ENCODE results near the gene PLGRKT. TPM values are rescaled to one million over a fixed set of nuclear protein-coding genes. Genes with fewer than 3 reads are reported as not detected.
A peak's percentile ranks its signal among the peaks of the same experiment; 100 is the strongest.
"Not testable (repeated sequence)": the region's sequence is repeated elsewhere in the genome, so short reads cannot be mapped to it uniquely, and the experiment has no call there.

Gene PLGRKT
- total and polyA plus RNA-seq, 5 experiments from 2014 or later, result 19.0 to 60.3 (median 45.2) TPM

DNA sequence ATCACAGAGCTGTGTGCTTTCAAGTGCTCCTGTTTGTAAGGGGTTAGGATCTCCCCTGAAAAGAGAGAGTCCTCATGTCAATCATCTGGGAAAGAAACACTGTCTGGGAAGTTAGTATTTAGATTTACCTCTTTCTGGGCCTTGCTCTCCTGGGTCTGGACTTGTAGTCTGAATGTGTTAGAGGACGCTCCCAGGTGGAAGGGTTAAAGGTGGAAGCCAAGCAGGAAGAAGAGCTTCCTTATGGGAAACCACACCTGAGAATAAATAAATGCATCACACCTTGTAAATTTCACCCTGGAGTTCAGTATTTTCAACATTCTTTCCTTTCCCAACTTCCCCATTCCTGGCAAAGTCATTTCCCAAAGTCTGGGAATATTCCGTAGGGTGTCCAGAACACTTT lies 1.3 kb downstream of the PLGRKT start:
- H3K4me1 Mint-ChIP-seq, result peaks cover 17 to 37% (median 35%) of the 10 kb centered on the region in 4 donors
- peak overlapping the region; percentile 83 to 98 (median 95) for H3K4me3 Mint-ChIP-seq
- no peaks in the 10 kb centered on the region for H3K27me3 Mint-ChIP-seq
- no peak for DNase-seq
- H3K9me3 Mint-ChIP-seq, result peaks cover 0 to 2% (median 0%) of the 10 kb centered on the region in 9 donors
- POLR2A ChIA-PET, result interaction anchor here (0.6 to 2.3 kb wide), 6 partner anchors 14 to 760 kb away, joined by 3 to 16 read pairs (median 4); partner anchors contain the start of genes CD274, RCL1 and RIC1
- H3K36me3 Mint-ChIP-seq, result peaks cover 5 to 30% (median 15%) of the 10 kb centered on the region in 3 donors
- peak overlapping the region; percentile 25 to 100 (median 98) for H3K27ac Mint-ChIP-seq
- ATAC-seq, result no peak

DNA sequence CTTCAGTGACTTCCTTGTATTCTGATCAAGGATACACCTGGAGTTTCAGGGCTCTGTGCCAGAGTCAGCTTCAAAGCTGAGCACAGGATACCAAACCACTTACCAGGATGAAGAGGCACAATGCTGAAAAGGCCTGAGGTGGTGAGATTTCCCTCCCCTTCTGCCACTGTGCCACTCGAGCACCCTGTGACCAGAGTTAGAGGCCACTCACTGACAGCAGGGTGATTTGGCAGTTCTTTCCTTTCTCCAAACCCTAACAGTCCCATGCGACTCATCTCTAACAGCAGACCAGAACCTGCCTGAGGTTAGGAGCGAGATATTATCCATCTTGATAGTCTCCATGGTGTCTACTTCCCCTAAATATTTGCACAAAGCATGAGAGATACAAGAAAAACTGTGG lies 1.8 kb downstream of the PLGRKT start:
- Mint-ChIP-seq H3K36me3 (peaks cover 5 to 34% (median 17%) of the 10 kb centered on the region in 3 donors), H3K4me1 (peaks cover 19 to 37% (median 35%) of the 10 kb centered on the region in 4 donors), H3K9me3 (peaks cover 0 to 2% (median 0%) of the 10 kb centered on the region in 9 donors), H3K4me3 (peak overlapping the region in 6 of 10 donors; percentile 57 to 96 (median 95)), H3K27ac (peak overlapping the region in 4 of 10 donors; percentile 23 to 99 (median 95)), H3K27me3 (no peaks in the 10 kb centered on the region)
- no peak for DNase-seq
- ATAC-seq, result no peak
- POLR2A ChIA-PET, result interaction anchor here (0.8 kb wide), 1 partner anchor 14 kb away, joined by 4 read pairs; the partner anchor contains the start of gene CD274

DNA sequence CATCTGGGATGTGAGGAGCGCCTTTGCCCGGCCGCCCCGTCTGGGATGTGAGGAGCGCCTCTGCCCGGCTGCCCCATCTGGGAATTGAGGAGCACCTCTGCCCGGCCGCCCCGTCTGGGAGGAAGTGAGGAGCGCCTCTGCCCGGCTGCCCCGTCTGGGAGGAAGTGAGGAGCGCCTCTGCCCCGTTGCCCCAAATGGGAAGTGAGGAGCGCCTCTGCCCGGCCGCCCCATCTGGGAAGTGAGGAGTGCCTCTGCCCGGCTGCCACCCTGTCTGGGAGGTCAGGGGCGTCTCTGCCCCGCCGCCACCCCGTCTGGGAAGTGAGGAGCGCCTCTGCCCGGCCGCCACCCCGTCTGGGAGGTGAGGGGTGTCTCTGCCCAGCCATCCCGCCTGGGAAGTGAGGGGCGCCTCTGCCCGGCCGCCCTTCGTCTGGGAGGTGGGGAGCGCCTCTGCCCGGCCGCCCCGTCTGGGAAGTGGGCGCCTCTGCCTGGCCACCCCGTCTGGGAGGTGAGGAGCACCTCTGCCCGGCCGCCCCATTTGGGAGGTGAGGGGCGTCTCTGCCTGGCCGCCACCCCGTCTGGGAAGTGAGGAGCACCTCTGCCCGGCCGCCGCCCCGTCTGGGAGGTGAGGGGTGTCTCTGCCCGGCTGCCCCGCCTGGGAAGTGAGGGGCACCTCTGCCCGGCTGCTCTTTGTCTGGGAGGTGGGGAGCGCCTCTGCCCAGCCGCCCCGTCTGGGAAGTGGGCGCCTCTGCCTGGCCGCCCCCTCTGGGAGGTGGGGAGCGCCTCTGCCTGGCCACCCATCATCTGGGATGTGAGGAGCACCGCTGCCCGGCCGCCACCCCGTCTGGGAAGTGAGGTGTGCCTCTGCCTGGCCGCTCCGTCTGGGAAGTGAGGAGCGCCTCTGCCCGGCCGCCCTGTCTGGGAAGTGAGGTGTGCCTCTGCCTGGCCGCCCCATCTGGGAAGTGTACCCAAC lies 3.6 kb downstream of the PLGRKT start:
- H3K4me3 Mint-ChIP-seq, ATAC-seq, DNase-seq, H3K27me3 Mint-ChIP-seq, POLR2A ChIA-PET, H3K27ac Mint-ChIP-seq, H3K9me3 Mint-ChIP-seq: not testable (repeated sequence)
- peaks cover 19 to 37% (median 34%) of the 10 kb centered on the region in 4 donors for H3K4me1 Mint-ChIP-seq
- H3K36me3 Mint-ChIP-seq, result peaks cover 5 to 47% (median 23%) of the 10 kb centered on the region in 3 donors

DNA sequence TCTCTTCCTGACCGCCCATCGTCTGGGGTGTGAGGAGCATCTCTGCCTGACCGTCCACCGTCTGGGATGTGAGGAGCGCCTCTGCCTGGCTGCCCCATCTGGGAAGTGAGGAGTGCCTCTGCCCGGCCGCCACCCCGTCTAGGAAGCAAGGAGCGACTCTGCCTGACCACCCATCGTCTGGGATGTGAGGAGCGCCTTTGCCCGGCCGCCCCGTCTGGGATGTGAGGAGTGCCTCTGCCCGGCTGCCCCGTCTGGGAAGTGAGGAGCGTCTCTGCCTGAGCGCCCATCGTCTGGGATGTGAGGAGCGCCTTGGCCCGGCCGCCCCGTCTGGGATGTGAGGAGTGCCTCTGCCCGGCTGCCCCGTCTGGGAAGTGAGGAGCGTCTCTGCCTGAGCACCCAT lies 4.4 kb downstream of the PLGRKT start:
- H3K4me3 Mint-ChIP-seq, DNase-seq, ATAC-seq, H3K9me3 Mint-ChIP-seq, H3K27ac Mint-ChIP-seq, H3K27me3 Mint-ChIP-seq, POLR2A ChIA-PET: not testable (repeated sequence)
- peaks cover 17 to 30% (median 27%) of the 10 kb centered on the region in 4 donors for H3K4me1 Mint-ChIP-seq
- H3K36me3 Mint-ChIP-seq, result peaks cover 5 to 47% (median 23%) of the 10 kb centered on the region in 3 donors

DNA sequence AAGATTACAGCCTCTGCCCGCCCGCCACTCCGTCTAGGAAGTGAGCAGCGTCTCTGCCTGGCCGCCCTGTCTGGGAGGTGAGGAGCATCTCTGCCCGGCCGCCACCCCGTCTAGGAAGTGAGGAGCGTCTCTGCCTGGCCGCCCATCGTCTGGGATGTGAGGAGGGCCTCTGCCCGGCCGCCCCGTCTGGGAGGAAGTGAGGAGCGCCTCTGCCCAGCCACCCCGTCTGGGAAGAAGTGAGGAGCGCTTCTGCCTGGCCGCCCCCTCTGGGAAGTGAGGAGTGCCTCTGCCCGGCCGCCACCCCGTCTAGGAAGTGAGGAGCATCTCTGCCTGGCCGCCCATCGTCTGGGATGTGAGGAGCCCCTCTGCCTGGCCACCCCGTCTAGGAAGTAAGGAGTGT lies 4.8 kb downstream of the PLGRKT start:
- H3K4me3 Mint-ChIP-seq, H3K27ac Mint-ChIP-seq, POLR2A ChIA-PET, H3K27me3 Mint-ChIP-seq, H3K9me3 Mint-ChIP-seq, ATAC-seq, DNase-seq: not testable (repeated sequence)
- peaks cover 5 to 48% (median 23%) of the 10 kb centered on the region in 3 donors for H3K36me3 Mint-ChIP-seq
- peaks cover 16 to 26% (median 23%) of the 10 kb centered on the region in 4 donors for H3K4me1 Mint-ChIP-seq

DNA sequence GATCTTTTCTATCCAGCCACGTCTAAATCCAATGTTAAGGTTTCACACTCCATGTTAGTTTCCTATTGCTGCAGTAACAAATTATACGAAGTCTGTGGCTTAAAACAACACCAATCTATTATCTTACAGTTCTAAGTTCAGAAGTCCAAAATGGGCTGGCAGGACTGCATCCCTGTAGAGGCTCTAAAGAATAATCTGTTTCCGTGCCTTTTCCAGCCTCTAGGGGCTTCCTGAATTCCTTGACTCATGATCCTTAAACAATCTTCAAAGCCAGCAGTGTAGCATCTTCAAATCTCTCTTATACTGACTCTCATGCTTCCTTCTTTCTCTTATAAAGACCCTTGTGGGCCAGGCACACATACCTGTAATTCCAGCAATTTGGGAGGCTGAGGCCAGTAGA lies 6.8 kb downstream of the PLGRKT start:
- POLR2A ChIA-PET, result no interaction called here
- Mint-ChIP-seq H3K4me3 (no peak overlapping the region), H3K9me3 (peaks cover 0 to 2% (median 0%) of the 10 kb centered on the region in 9 donors), H3K36me3 (peaks cover 5 to 44% (median 24%) of the 10 kb centered on the region in 3 donors), H3K4me1 (peaks cover 2 to 10% (median 8%) of the 10 kb centered on the region in 4 donors), H3K27ac (peak overlapping the region in 1 of 10 donors; percentile 11), H3K27me3 (no peaks in the 10 kb centered on the region)
- ATAC-seq (no peak), DNase-seq (no peak)

DNA sequence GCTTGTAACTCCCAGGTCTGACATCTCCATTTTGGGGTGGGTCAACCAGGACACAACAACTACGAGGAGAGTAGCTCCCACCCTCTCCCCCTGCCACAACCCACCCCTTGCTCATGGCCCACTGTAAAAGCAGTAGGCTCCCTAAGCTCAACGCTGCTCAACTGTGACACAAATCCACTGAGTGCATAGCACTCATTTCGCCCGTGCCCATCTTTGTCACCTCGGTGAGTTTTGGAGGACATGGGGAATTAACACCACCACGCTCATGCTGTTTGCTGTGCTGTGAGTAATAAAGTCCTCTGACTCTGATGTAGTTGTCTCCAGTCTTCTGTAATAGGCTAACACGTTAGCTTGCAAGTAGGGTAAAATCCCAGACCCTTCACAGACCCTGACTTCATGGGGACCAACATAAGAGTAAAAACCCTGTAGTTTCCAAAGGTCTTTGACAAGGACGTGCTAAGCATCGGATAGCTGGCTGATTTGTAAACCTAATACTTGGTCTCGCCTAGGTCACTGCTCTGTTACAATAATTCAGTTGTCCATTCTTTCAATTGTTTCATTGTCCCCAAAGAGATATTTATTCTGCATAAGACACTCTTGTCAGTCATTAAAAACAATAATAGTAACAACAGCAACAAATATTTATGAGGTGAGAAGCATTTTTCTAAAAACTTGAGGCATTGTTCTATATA lies 7.7 kb downstream of the PLGRKT start:
- POLR2A ChIA-PET, result no interaction called here
- ATAC-seq (no peak), DNase-seq (no peak)
- peaks cover 0 to 36% (median 22%) of the 10 kb centered on the region in 3 donors for H3K36me3 Mint-ChIP-seq
- H3K27me3 Mint-ChIP-seq, result no peaks in the 10 kb centered on the region
- H3K4me1 Mint-ChIP-seq, result peaks cover 0 to 9% (median under 1%) of the 10 kb centered on the region in 4 donors
- no peaks in the 10 kb centered on the region for H3K9me3 Mint-ChIP-seq
- H3K4me3 Mint-ChIP-seq, result no peak overlapping the region
- H3K27ac Mint-ChIP-seq, result peak overlapping the region in 1 of 10 donors; percentile 20

DNA sequence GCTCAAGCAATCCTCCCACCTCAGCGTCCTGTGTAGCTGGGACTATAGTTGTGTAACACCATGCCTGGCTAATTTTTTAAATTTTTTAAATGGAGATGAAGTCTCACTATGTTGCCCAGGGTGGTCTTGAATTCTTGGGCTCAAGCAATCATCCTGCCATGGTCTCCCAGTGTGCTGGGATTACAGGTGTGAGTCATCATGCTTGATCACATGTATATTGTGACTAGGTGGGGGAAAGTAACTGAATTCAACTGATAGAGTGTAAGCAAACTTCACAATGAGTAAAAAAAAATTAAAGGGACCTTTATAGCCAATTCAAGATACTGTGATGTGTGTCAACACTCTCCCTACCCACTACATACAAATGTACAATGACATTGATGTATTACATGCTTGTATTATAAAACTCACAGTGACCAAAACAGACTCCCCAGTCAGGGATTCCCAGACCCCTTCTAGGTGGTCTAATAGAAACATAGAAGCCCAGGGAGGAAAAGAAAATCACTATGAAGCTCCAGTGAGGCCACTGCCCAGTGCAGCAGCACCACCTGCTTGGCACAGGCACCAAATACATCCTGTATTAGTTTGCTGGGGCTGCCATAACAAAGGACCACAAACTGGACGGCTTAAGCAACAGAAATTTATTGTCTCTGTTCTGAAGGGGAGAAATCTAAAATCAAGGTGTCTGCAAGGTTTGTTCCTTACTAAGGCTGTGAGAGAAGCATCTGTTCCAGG lies 8.8 kb downstream of the PLGRKT start:
- H3K9me3 Mint-ChIP-seq, result no peaks in the 10 kb centered on the region
- peaks cover 0 to 11% (median 0%) of the 10 kb centered on the region in 4 donors for H3K4me1 Mint-ChIP-seq
- ATAC-seq (no peak), DNase-seq (no peak)
- H3K27me3 Mint-ChIP-seq, result no peaks in the 10 kb centered on the region
- H3K4me3 Mint-ChIP-seq, result no peak overlapping the region
- POLR2A ChIA-PET, result no interaction called here
- H3K27ac Mint-ChIP-seq, result peak overlapping the region in 2 of 10 donors; percentile 12 to 22
- H3K36me3 Mint-ChIP-seq, result peaks cover 0 to 32% (median 20%) of the 10 kb centered on the region in 3 donors

DNA sequence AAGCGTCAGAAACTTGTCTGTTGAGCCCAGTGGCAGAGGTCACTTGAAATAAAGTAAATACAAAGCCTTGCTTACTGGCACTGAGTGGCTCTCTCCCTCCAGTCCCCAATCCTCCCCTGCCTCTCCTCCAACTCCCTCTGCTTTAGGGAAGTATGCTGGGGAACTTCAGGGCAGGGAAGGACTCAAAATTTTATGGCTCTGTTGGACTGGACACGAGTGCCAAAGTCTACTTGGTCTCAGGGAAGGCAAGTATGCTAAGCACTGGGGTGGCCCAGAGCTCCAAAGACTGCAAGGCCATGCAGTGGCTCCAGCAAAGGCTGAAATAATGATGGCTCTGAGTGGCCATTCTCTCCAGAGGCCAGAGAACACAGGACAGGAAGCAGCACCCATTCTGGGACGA lies 9.6 kb downstream of the PLGRKT start:
- POLR2A ChIA-PET, result interaction anchor here (0.8 kb wide), 1 partner anchor 10 kb away, joined by 3 read pairs; the partner anchor contains the start of gene PLGRKT
- DNase-seq, result no peak
- Mint-ChIP-seq H3K4me1 (peaks cover 0 to 10% (median 0%) of the 10 kb centered on the region in 4 donors), H3K4me3 (no peak overlapping the region), H3K9me3 (no peaks in the 10 kb centered on the region), H3K36me3 (peaks cover 0 to 30% (median 18%) of the 10 kb centered on the region in 3 donors), H3K27ac (no peak overlapping the region), H3K27me3 (no peaks in the 10 kb centered on the region)
- no peak for ATAC-seq

DNA sequence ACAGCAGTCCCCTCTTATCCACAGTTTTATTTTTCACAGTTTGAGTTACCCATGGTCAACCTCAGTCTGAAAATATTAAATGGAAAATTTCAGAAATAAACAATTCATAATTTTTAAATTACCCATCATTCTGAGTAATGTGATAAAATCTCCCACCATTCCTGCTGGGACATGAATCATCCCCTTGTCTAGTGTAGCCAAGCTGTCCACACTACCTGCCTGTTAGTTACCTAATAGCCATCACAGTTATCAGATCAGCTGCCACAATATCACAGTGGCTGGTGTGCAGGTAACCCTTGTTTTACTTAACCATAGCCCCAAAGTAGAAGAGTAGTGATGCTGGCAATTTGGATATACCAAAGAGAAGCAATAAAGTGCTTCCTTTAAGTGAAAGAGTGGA lies 10.7 kb downstream of the PLGRKT start:
- POLR2A ChIA-PET, result no interaction called here
- H3K27ac Mint-ChIP-seq, result no peak overlapping the region
- ATAC-seq, result no peak

DNA sequence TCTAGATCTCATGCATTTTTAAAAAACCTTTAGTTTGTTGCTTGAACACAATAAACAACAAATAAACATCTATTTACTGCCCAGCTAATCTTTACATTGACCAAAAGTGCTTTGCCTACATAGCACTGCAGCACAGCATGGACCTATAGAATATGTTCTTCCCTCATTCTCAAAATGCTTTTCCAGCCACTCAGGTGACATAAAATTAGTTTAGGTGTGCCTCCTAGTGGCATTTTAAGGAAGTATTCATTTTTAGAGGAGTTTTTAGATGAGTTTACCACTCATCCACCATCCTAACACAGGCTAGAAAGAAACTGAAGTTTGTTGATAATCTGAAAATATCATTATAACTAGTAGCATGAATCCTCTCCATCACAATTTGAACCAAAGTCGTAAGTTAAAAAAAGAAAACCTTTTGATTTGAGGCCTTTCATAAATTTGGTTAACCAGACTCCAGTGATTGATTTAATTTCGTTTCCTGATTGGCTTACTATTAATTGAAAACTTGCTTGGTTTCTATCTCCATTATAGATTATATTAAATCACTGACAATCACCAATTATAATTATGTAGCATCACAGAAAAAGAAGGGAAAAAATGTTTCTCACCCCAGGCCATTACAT lies 12.6 kb downstream of the PLGRKT start:
- DNase-seq, result peak in 3 of 10 donors; percentile 36 to 53 (median 50)
- Mint-ChIP-seq H3K27me3 (no peaks in the 10 kb centered on the region), H3K36me3 (peaks cover 0 to 16% (median 4%) of the 10 kb centered on the region in 3 donors), H3K27ac (peak overlapping the region in 1 of 10 donors; percentile 65), H3K4me3 (no peak overlapping the region), H3K9me3 (no peaks in the 10 kb centered on the region), H3K4me1 (peaks cover 0 to 19% (median 8%) of the 10 kb centered on the region in 4 donors)
- ATAC-seq, result peak; percentile 50 to 51
- POLR2A ChIA-PET, result no interaction called here

More for the DNA sequence above, 10.7 kb downstream of the PLGRKT start:
- Mint-ChIP-seq H3K4me1 (peaks cover 0 to 11% (median 3%) of the 10 kb centered on the region in 4 donors), H3K36me3 (peaks cover 0 to 23% (median 12%) of the 10 kb centered on the region in 3 donors), H3K9me3 (no peaks in the 10 kb centered on the region), H3K4me3 (no peak overlapping the region), H3K27me3 (no peaks in the 10 kb centered on the region)
- DNase-seq, result no peak

Measured in naive thymus-derived CD8-positive, alpha-beta T cell (primary cell).